Ovary (tissue), 3 donors: ENCODE data around the gene FECH.

Source experiments
- CTCF ChIP-seq, 3 donors: fragments of 450-650 bp in 2 of 3; fragments of 200-600 bp in 1 of 3; IDR thresholded peaks; one replicate each; pipeline versions ENCODE4 v1.5.1 to v1.8.0; 2016 to 2022; ENCODE audit warnings: antibody characterized with exemption in 3 of 3, mild to moderate bottlenecking in 1 of 3
- EP300 ChIP-seq: sonication (generic); formaldehyde crosslinking; IDR thresholded peaks from one replicate; pipeline ENCODE4 v1.6.1; 2017; ENCODE audit warnings: antibody characterized with exemption
- POLR2A ChIP-seq: fragments of 450-650 bp; IDR thresholded peaks from one replicate; pipeline ENCODE4 v1.6.1; 2017; ENCODE audit warnings: antibody characterized with exemption, mild to moderate bottlenecking, moderate library complexity
- donor health status: DM: no; HTN: no; CAD: no.

GRCh38 chr18:57618910-57619309, 32.4 kb upstream of the FECH start:
- TF ChIP-seq CTCF (IDR thresholded peaks at IDR 0.05) (no peak), POLR2A (no peak), EP300 (no peak)
